Liver (tissue), 9 donors: ENCODE measurements around the gene ANKRD29. TPM values are rescaled to one million over a fixed set of nuclear protein-coding genes. Genes with fewer than 3 reads are reported as not detected.

Experiments used
- DNase-seq: peaks from one replicate; pipeline ENCODE4 v3.0.0-alpha.2; 2017; ENCODE audit warnings: low spot score
- H3K27ac ChIP-seq, 2 donors: one replicate each; pipeline ENCODE4 v1.7.0; 2013; ENCODE audit warnings: inconsistent platforms in 2 of 2, low read length in 2 of 2, control low read depth in 1 of 2, low read depth in 1 of 2, mild to moderate bottlenecking in 1 of 2
- H3K27me3 ChIP-seq, 4 donors: one replicate each; pipeline versions ENCODE4 v1.6.1 to v1.7.0; 2013; ENCODE audit warnings: low read length in 3 of 4, inconsistent platforms in 1 of 4, mild to moderate bottlenecking in 1 of 4, moderate library complexity in 1 of 4; ENCODE audit not compliant: control insufficient read depth in 4 of 4, insufficient read depth in 4 of 4
- H3K36me3 ChIP-seq, 4 donors: one replicate each; pipeline versions ENCODE4 v1.6.1 to v1.7.0; 2013; ENCODE audit warnings: low read length in 3 of 4, mild to moderate bottlenecking in 3 of 4, low read depth in 1 of 4, moderate library complexity in 1 of 4; ENCODE audit not compliant: control insufficient read depth in 4 of 4, insufficient read depth in 3 of 4
- H3K4me1 ChIP-seq, 4 donors: one replicate each; pipeline versions ENCODE4 v1.6.1 to v1.7.0; 2013; ENCODE audit warnings: low read length in 3 of 4, mild to moderate bottlenecking in 3 of 4, moderate library complexity in 1 of 4; ENCODE audit not compliant: control insufficient read depth in 4 of 4, insufficient read depth in 4 of 4
- H3K4me3 ChIP-seq, 3 donors: one replicate each; pipeline versions ENCODE4 v1.6.1 to v1.7.0; 2013; ENCODE audit warnings: low read length in 3 of 3, control low read depth in 1 of 3, low read depth in 1 of 3, mild to moderate bottlenecking in 1 of 3
- H3K9ac ChIP-seq, 2 donors: one replicate each; pipeline ENCODE4 v1.7.0; 2013; ENCODE audit warnings: low read length in 2 of 2, mild to moderate bottlenecking in 2 of 2, moderate library complexity in 2 of 2, control low read depth in 1 of 2, low read depth in 1 of 2
- H3K9me3 ChIP-seq, 4 donors: one replicate each; pipeline versions ENCODE4 v1.6.1 to v1.7.0; 2013; ENCODE audit warnings: low read length in 3 of 4; ENCODE audit not compliant: control insufficient read depth in 4 of 4
- ATF3 ChIP-seq: IDR thresholded peaks from 2 replicates; pipeline ENCODE4 v1.6.1; 2016; ENCODE audit warnings: antibody characterized with exemption
- CTCF ChIP-seq: fragments of 150-350 bp; IDR thresholded peaks from 2 replicates; pipeline ENCODE4 v1.5.1; 2017; ENCODE audit warnings: improper control_type of control experiment, low read depth, low read length; ENCODE audit not compliant: missing input control
- EGR1 ChIP-seq, 2 donors: IDR thresholded peaks; 2 replicates each; pipeline ENCODE4 v1.6.1; 2016 to 2018; ENCODE audit warnings: antibody characterized with exemption in 2 of 2, low read depth in 2 of 2
- FOXA1 ChIP-seq: IDR thresholded peaks from 2 replicates; pipeline ENCODE4 v1.6.1; 2016; ENCODE audit warnings: antibody characterized with exemption
- FOXA2 ChIP-seq: IDR thresholded peaks from 2 replicates; pipeline ENCODE4 v1.6.1; 2016; ENCODE audit warnings: antibody characterized with exemption
- GABPA ChIP-seq, 2 donors: IDR thresholded peaks in 1 of 2; conservative IDR thresholded peaks in 1 of 2; 2 replicates each; pipeline ENCODE4 v1.6.1; 2016; ENCODE audit warnings: antibody characterized with exemption in 2 of 2, mild to moderate bottlenecking in 1 of 2, moderate library complexity in 1 of 2
- HNF4A ChIP-seq, 2 donors: conservative IDR thresholded peaks; 2 replicates each; pipeline ENCODE4 v1.6.1; 2016; ENCODE audit warnings: antibody characterized with exemption in 2 of 2, mild to moderate bottlenecking in 2 of 2
- HNF4G ChIP-seq: IDR thresholded peaks from 2 replicates; pipeline ENCODE4 v1.6.1; 2016; ENCODE audit warnings: antibody characterized with exemption
- JUND ChIP-seq, 2 donors: IDR thresholded peaks; 2 replicates each; pipeline ENCODE4 v1.6.1; 2016; ENCODE audit warnings: antibody characterized with exemption in 2 of 2
- MAX ChIP-seq: IDR thresholded peaks from 2 replicates; pipeline ENCODE4 v1.6.1; 2016; ENCODE audit warnings: antibody characterized with exemption
- NR2F2 ChIP-seq: IDR thresholded peaks from 2 replicates; pipeline ENCODE4 v1.6.1; 2016; ENCODE audit warnings: antibody characterized with exemption
- RAD21 ChIP-seq, 2 donors: IDR thresholded peaks; 2 replicates each; pipeline ENCODE4 v1.6.1; 2016; ENCODE audit warnings: antibody characterized with exemption in 2 of 2, mild to moderate bottlenecking in 2 of 2
- REST ChIP-seq: IDR thresholded peaks from 2 replicates; pipeline ENCODE4 v1.6.1; 2016; ENCODE audit warnings: antibody characterized with exemption, mild to moderate bottlenecking
- RXRA ChIP-seq, 2 donors: IDR thresholded peaks; 2 replicates each; pipeline ENCODE4 v1.6.1; 2017 to 2018; ENCODE audit warnings: antibody characterized with exemption in 2 of 2, mild to moderate bottlenecking in 1 of 2
- SP1 ChIP-seq: IDR thresholded peaks from 2 replicates; pipeline ENCODE4 v1.6.1; 2018; ENCODE audit warnings: antibody characterized with exemption, mild to moderate bottlenecking
- TAF1 ChIP-seq: conservative IDR thresholded peaks from 2 replicates; pipeline ENCODE4 v1.6.1; 2016; ENCODE audit warnings: antibody characterized with exemption, mild to moderate bottlenecking
- YY1 ChIP-seq: IDR thresholded peaks from 2 replicates; pipeline ENCODE4 v1.6.1; 2016; ENCODE audit warnings: antibody characterized with exemption, mild to moderate bottlenecking
- ZBTB33 ChIP-seq: IDR thresholded peaks from 2 replicates; pipeline ENCODE4 v1.6.1; 2016; ENCODE audit warnings: antibody characterized with exemption
- WGBS: extraction: QIAGEN DNeasy Blood & Tissue Kit; methylation state at CpG from one replicate; pipeline ENCODE4 v1.1.7; 2013; 5-methylcytosine and 5-hydroxymethylcytosine counted together
- polyA plus RNA-seq, 2 donors: library from polyadenylated mRNA; stranded (reverse) in 1 of 2; unstranded in 1 of 2; fragments of 200-250 nt in 1 of 2; fragments of >200 nt in 1 of 2; fragmentation: Nextera tagmentation in 1 of 2; extraction: Ambion mirVana in 1 of 2; gene quantifications; one replicate each; pipeline versions ENCODE4 v1.2.1 to v1.2.3, GENCODE V29; 2013 to 2015
- total RNA-seq, 2 donors: library from RNA; depleted of rRNA; stranded (reverse); fragments of >200 nt; gene quantifications; one replicate each; pipeline ENCODE4 v1.2.3, GENCODE V29; 2014
- donor health status: healthy.
- donor health status: healthy.
- donor health status: healthy.
- donor health status: healthy.
- donor health status: healthy.

The ANKRD29 gene
- total and polyA plus RNA-seq, 4 donors: 0.14 to 0.50 (median 0.33) TPM

GRCh38 chr18:23704806-23705205, 42.1 kb upstream of the ANKRD29 start (continued):
- TF ChIP-seq HNF4G: no peak

GRCh38 chr18:23703987-23704384, 41.3 kb upstream of the ANKRD29 start:
- Histone ChIP-seq H3K27ac (no peak overlapping the region), H3K27me3 (no peaks in the 10 kb centered on the region), H3K4me1 (no peaks in the 10 kb centered on the region), H3K9ac (no peak overlapping the region), H3K9me3 (peaks cover 0 to 4% (median 0%) of the 10 kb centered on the region in 4 donors), H3K4me3 (no peak overlapping the region), H3K36me3 (no peaks in the 10 kb centered on the region)
- 69% methylated on average over 6 of the region's 6 CpGs for WGBS
- TF ChIP-seq ATF3: no peak
- no peak for TF ChIP-seq HNF4A (conservative IDR thresholded peaks at IDR 0.05)
- no peak for TF ChIP-seq NR2F2
- no peak for TF ChIP-seq YY1
- TF ChIP-seq JUND (IDR thresholded peaks at IDR 0.05): no peak
- no peak for TF ChIP-seq TAF1
- no peak for TF ChIP-seq REST
- TF ChIP-seq EGR1 (IDR thresholded peaks at IDR 0.05; ENCODE audit: low read depth in 2 of 2): no peak
- TF ChIP-seq RXRA (IDR thresholded peaks at IDR 0.05): no peak
- no peak for TF ChIP-seq HNF4G
- TF ChIP-seq ZBTB33: no peak
- no peak for TF ChIP-seq FOXA1
- no peak for TF ChIP-seq GABPA (IDR thresholded peaks at IDR 0.05 in 1 of 2, conservative IDR thresholded peaks at IDR 0.05 in 1 of 2)
- TF ChIP-seq RAD21 (IDR thresholded peaks at IDR 0.05): no peak
- TF ChIP-seq CTCF: no peak
- TF ChIP-seq FOXA2: no peak
- TF ChIP-seq MAX: no peak
- no peak for TF ChIP-seq SP1
- DNase-seq: no peak
